ENCODE measurements around the gene MED12L.

MED12L gene

DNA sequence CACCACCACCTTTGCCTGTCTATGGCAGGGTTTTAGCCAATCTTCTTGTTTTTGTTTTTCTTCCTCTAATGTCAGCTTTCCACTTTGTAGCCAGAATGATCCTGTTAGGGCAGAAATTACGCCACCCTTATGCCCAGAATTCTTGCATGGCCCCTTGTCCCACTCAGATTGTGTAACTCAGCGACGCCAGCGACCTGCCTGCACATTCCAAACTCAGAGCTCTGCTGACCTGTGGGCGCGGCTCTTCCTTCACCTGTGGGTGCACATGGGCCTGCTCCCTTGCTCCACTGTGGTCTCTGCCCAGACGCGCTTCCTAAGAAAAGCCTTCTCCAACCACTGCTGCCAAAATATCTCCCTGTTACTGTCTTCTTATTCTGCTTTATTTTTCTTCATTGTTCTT, 45.0 kb downstream of the MED12L start:
- TF ChIP-seq, protein P1, sequence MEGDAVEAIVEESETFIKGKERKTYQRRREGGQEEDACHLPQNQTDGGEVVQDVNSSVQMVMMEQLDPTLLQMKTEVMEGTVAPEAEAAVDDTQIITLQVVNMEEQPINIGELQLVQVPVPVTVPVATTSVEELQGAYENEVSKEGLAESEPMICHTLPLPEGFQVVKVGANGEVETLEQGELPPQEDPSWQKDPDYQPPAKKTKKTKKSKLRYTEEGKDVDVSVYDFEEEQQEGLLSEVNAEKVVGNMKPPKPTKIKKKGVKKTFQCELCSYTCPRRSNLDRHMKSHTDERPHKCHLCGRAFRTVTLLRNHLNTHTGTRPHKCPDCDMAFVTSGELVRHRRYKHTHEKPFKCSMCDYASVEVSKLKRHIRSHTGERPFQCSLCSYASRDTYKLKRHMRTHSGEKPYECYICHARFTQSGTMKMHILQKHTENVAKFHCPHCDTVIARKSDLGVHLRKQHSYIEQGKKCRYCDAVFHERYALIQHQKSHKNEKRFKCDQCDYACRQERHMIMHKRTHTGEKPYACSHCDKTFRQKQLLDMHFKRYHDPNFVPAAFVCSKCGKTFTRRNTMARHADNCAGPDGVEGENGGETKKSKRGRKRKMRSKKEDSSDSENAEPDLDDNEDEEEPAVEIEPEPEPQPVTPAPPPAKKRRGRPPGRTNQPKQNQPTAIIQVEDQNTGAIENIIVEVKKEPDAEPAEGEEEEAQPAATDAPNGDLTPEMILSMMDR (IDR thresholded peaks at IDR 0.05; ENCODE audit: low read depth, low read length), result no peak
- H3K4me3 ChIP-seq (ENCODE audit: low read depth, low read length), result no peak overlapping the region
- in situ Hi-C loops (cut with HindIII; ENCODE audit: low sequenced_read_pairs), result no loop called here
- DNase-seq (ENCODE audit: low read depth, low spot score), result no peak

- in situ Hi-C loops (cut with HindIII; ENCODE audit: low sequenced_read_pairs), result no loop called here
- no peak overlapping the region for H3K4me3 ChIP-seq (ENCODE audit: low read depth, low read length)
- DNase-seq (ENCODE audit: low read depth, low spot score), result no peak
- TF ChIP-seq, protein P1 (IDR thresholded peaks at IDR 0.05; ENCODE audit: low read depth, low read length), result no peak
Observed at GRCh38 chr3:151133175-151133574, 47.7 kb downstream of the MED12L start.

- no peak for DNase-seq (ENCODE audit: low read depth, low spot score)
- no peak overlapping the region for H3K4me3 ChIP-seq (ENCODE audit: low read depth, low read length)
- in situ Hi-C loops (cut with HindIII; ENCODE audit: low sequenced_read_pairs), result no loop called here
- TF ChIP-seq, protein P1 (IDR thresholded peaks at IDR 0.05; ENCODE audit: low read depth, low read length), result no peak
Observed at GRCh38 chr3:151133917-151134450, 48.5 kb downstream of the MED12L start.

- TF ChIP-seq, protein P1 (IDR thresholded peaks at IDR 0.05; ENCODE audit: low read depth, low read length), result no peak
- H3K4me3 ChIP-seq (ENCODE audit: low read depth, low read length), result no peak overlapping the region
- in situ Hi-C loops (cut with HindIII; ENCODE audit: low sequenced_read_pairs), result no loop called here
- DNase-seq (ENCODE audit: low read depth, low spot score), result no peak
Observed at GRCh38 chr3:151135541-151136337, 50.3 kb downstream of the MED12L start.

- DNase-seq (ENCODE audit: low read depth, low spot score), result no peak
- TF ChIP-seq, protein P1 (IDR thresholded peaks at IDR 0.05; ENCODE audit: low read depth, low read length), result no peak
- H3K4me3 ChIP-seq (ENCODE audit: low read depth, low read length), result no peak overlapping the region
- in situ Hi-C loops (cut with HindIII; ENCODE audit: low sequenced_read_pairs), result no loop called here
Observed at GRCh38 chr3:151142929-151143328, 57.5 kb downstream of the MED12L start.

GRCh38 chr3:151144016-151144415, 58.6 kb downstream of the MED12L start:
- TF ChIP-seq, protein P1 (IDR thresholded peaks at IDR 0.05; ENCODE audit: low read depth, low read length), result no peak
- no peak overlapping the region for H3K4me3 ChIP-seq (ENCODE audit: low read depth, low read length)
- in situ Hi-C loops (cut with HindIII; ENCODE audit: low sequenced_read_pairs), result no loop called here
- no peak for DNase-seq (ENCODE audit: low read depth, low spot score)

All from astrocyte of the spinal cord (primary cell).